DOHH2 (cell line): ENCODE results near the gene SLC6A20.
"Not testable (repeated sequence)": the region's sequence is repeated elsewhere in the genome, so short reads cannot be mapped to it uniquely, and the experiment has no call there.

Source experiments
- H3F3A ChIP-seq: fragments of 200-600 bp; sonication (generic), shearing (Covaris generic); 2 replicates; pipeline ENCODE4 v1.6.0; 2016; ENCODE audit warnings: antibody characterized with exemption, mild to moderate bottlenecking; ENCODE audit not compliant: control insufficient read depth, insufficient read depth
- H3K27ac ChIP-seq: fragments of 200-600 bp; sonication (generic); 2 replicates; pipeline ENCODE4 v1.5.1; 2014; ENCODE audit warnings: low read depth, mild to moderate bottlenecking, low read length, moderate library complexity
- H3K27me3 ChIP-seq: fragments of 200-600 bp; sonication (generic); 2 replicates; pipeline ENCODE4 v1.6.1; 2014; ENCODE audit warnings: mild to moderate bottlenecking, low read length, mixed read lengths; ENCODE audit not compliant: control insufficient read depth
- H3K36me3 ChIP-seq: fragments of 200-600 bp; sonication (generic); 2 replicates; pipeline ENCODE4 v1.6.1; 2014; ENCODE audit warnings: mild to moderate bottlenecking, low read length, moderate library complexity, mixed read lengths; ENCODE audit not compliant: control insufficient read depth
- H3K4me1 ChIP-seq: fragments of 200-600 bp; sonication (generic); 2 replicates; pipeline ENCODE4 v1.6.1; 2014; ENCODE audit warnings: mild to moderate bottlenecking, low read length, mixed read lengths; ENCODE audit not compliant: control insufficient read depth
- H3K4me2 ChIP-seq: fragments of 200-600 bp; sonication (generic); 2 replicates; pipeline ENCODE4 v1.6.0; 2014; ENCODE audit warnings: mild to moderate bottlenecking, low read length, moderate library complexity
- H3K4me3 ChIP-seq: fragments of 200-600 bp; sonication (generic); 2 replicates; pipeline ENCODE4 v1.5.1; 2014; ENCODE audit warnings: mild to moderate bottlenecking, low read length, mixed read lengths
- H3K79me2 ChIP-seq: fragments of 200-600 bp; sonication (generic); 2 replicates; pipeline ENCODE4 v1.6.1; 2014; ENCODE audit warnings: mild to moderate bottlenecking, low read length, mixed read lengths; ENCODE audit not compliant: control insufficient read depth
- H3K9me2 ChIP-seq: fragments of 200-600 bp; sonication (generic); replicated peaks from 2 replicates; pipeline ENCODE4 v1.6.1; 2014; ENCODE audit warnings: mild to moderate bottlenecking, low read length, mixed read lengths; ENCODE audit not compliant: control insufficient read depth
- H3K9me3 ChIP-seq: fragments of 200-600 bp; sonication (generic); 2 replicates; pipeline ENCODE4 v1.6.1; 2014; ENCODE audit warnings: antibody characterized with exemption, low read length, mixed read lengths; ENCODE audit not compliant: control insufficient read depth, insufficient read depth
- H4K20me1 ChIP-seq: fragments of 200-600 bp; sonication (generic); 2 replicates; pipeline ENCODE4 v1.6.0; 2014; ENCODE audit warnings: low read depth, mild to moderate bottlenecking, antibody characterized with exemption, low read length, moderate library complexity; ENCODE audit not compliant: control insufficient read depth, insufficient read depth
- CTCF ChIP-seq: fragments of 200-600 bp; sonication (generic); IDR thresholded peaks from one replicate; pipeline ENCODE4 v1.5.1; 2014; ENCODE audit warnings: antibody characterized with exemption, mild to moderate bottlenecking, low read depth, low read length; ENCODE audit not compliant: poor library complexity, severe bottlenecking
- EZH2phosphoT487 ChIP-seq: fragments of 200-600 bp; sonication (generic); IDR thresholded peaks from 2 replicates; pipeline ENCODE4 v1.6.1; 2017; ENCODE audit warnings: borderline replicate concordance, mild to moderate bottlenecking, antibody characterized with exemption, low read length, moderate library complexity, mixed read lengths

Gene SLC6A20

GRCh38 chr3:45760878-45761711 is 35.2 kb downstream of the SLC6A20 start:
- H3K4me3 ChIP-seq = no peak overlapping the region
- no peak overlapping the region for H3K4me2 ChIP-seq

GRCh38 chr3:45759851-45760250 is 36.5 kb downstream of the SLC6A20 start:
- H3K4me2 ChIP-seq = no peak overlapping the region
- H3K9me2 ChIP-seq = no peaks in the 10 kb centered on the region
- H3K79me2 ChIP-seq = no peaks in the 10 kb centered on the region
- no peaks in the 10 kb centered on the region for H3K4me1 ChIP-seq
- H3K9me3 ChIP-seq = no peaks in the 10 kb centered on the region
- H3K27ac ChIP-seq = no peak overlapping the region
- H3K27me3 ChIP-seq = no peaks in the 10 kb centered on the region
- no peaks in the 10 kb centered on the region for H3F3A ChIP-seq
- H4K20me1 ChIP-seq = no peaks in the 10 kb centered on the region
- H3K36me3 ChIP-seq = no peaks in the 10 kb centered on the region
- TF ChIP-seq EZH2phosphoT487 (no peak), CTCF (no peak)
- no peak overlapping the region for H3K4me3 ChIP-seq

More at GRCh38 chr3:45760878-45761711, 35.2 kb downstream of the SLC6A20 start:
- Histone ChIP-seq H3K4me1 (no peaks in the 10 kb centered on the region), H4K20me1 (no peaks in the 10 kb centered on the region), H3K36me3 (no peaks in the 10 kb centered on the region), H3K9me3 (no peaks in the 10 kb centered on the region), H3F3A (no peaks in the 10 kb centered on the region), H3K27ac (no peak overlapping the region), H3K9me2 (no peaks in the 10 kb centered on the region), H3K79me2 (no peaks in the 10 kb centered on the region), H3K27me3 (no peaks in the 10 kb centered on the region; the same call in 1 of the 2 replicates)
- TF ChIP-seq EZH2phosphoT487 (no peak), CTCF (peak; percentile 78)

- Histone ChIP-seq H3F3A (no peaks in the 10 kb centered on the region), H3K4me2 (no peak overlapping the region), H4K20me1 (no peaks in the 10 kb centered on the region), H3K27me3 (no peaks in the 10 kb centered on the region), H3K9me2 (no peaks in the 10 kb centered on the region), H3K36me3 (no peaks in the 10 kb centered on the region), H3K79me2 (no peaks in the 10 kb centered on the region), H3K27ac (no peak overlapping the region), H3K4me3 (no peak overlapping the region), H3K4me1 (no peaks in the 10 kb centered on the region), H3K9me3 (no peaks in the 10 kb centered on the region)
- no peak for TF ChIP-seq CTCF
- no peak for TF ChIP-seq EZH2phosphoT487
These were observed 37.5 kb downstream of the SLC6A20 start for GRCh38 chr3:45758871-45759270.

- H3K36me3 ChIP-seq, H3K27ac ChIP-seq, H3K9me3 ChIP-seq, H3K27me3 ChIP-seq, H3K79me2 ChIP-seq, H3K4me1 ChIP-seq, H3K4me2 ChIP-seq, H3F3A ChIP-seq, H4K20me1 ChIP-seq, H3K4me3 ChIP-seq, H3K9me2 ChIP-seq: not testable (repeated sequence)
These were observed 39.2 kb downstream of the SLC6A20 start for GRCh38 chr3:45757141-45757540.
